Pancreas (tissue), 10 donors: ENCODE data around the gene LGR6. TPM values are rescaled to one million over a fixed set of nuclear protein-coding genes. Genes with fewer than 3 reads are reported as not detected.

ENCODE experiments used
- ATAC-seq, 4 donors: fragments of 200-7000 bp; cut with Tn5 transposase; one replicate each; pipeline versions ENCODE4 v1.8.0 to v1.9.1; 2020; ENCODE audit warnings: mild to moderate bottlenecking in 4 of 4, moderate library complexity in 4 of 4
- DNase-seq, 6 donors: peaks; one replicate each; pipeline ENCODE4 v3.0.0-alpha.2; 2020
- FAIRE-seq: peaks from 2 replicates; lab custom pipeline; 2012; peaks lifted over from hg19 to GRCh38; lab: Jason Lieb, UNC
- H3K27ac ChIP-seq, 4 donors: fragments of 200-600 bp; sonication (generic); 1 replicate in 3 of 4; 2 replicates in 1 of 4; pipeline versions ENCODE4 v1.5.0 to v1.8.0; 2020
- H3K27me3 ChIP-seq, 4 donors: fragments of 200-600 bp; one replicate each; pipeline ENCODE4 v1.8.0; 2021
- H3K36me3 ChIP-seq, 3 donors: fragments of 200-600 bp; sonication (generic) in 1 of 3; one replicate each; pipeline versions ENCODE4 v1.5.0 to v1.8.0; 2020 to 2021
- H3K4me1 ChIP-seq, 3 donors: fragments of 200-600 bp; one replicate each; pipeline ENCODE4 v1.8.0; 2021
- H3K4me3 ChIP-seq, 4 donors: fragments of 200-600 bp; sonication (generic) in 2 of 4; one replicate each; pipeline versions ENCODE4 v1.5.0 to v1.8.0; 2020 to 2021
- H3K9me3 ChIP-seq, 4 donors: fragments of 200-600 bp; one replicate each; pipeline ENCODE4 v1.8.0; 2021
- CTCF ChIP-seq, 4 donors: fragments of 200-600 bp; sonication (generic) in 3 of 4; IDR thresholded peaks; one replicate each; pipeline versions ENCODE4 v1.5.0 to v1.8.0; 2021; ENCODE audit warnings: antibody characterized with exemption in 4 of 4
- WGBS, 2 donors: extraction: QIAGEN DNeasy Blood & Tissue Kit; methylation state at CpG; one replicate each; pipeline ENCODE4 v1.1.7; 2013; 5-methylcytosine and 5-hydroxymethylcytosine counted together
- intact Hi-C, 3 donors: fragments of 100-400 bp; cut with DNase I; formaldehyde crosslinking; loops; one replicate each; pipeline versions ENCODE4 v1.11.1 to v1.14.2; 2022
- polyA plus RNA-seq, 2 donors: library from polyadenylated mRNA; stranded (reverse); fragments of 200-250 nt; gene quantifications; one replicate each; pipeline ENCODE4 v1.2.3, GENCODE V29; 2013
- total RNA-seq, 6 donors: library from RNA; stranded (reverse); fragmentation: NEBNext Ultra II Directional in 4 of 6; extraction: Animal tissue kit (Norgen Biotek cat#: 25700) in 4 of 6; gene quantifications; one replicate each; pipeline versions ENCODE4 v1.2.1 to v1.2.4, GENCODE V29; 2021 to 2023
- donor health status: healthy with polysubstance abuse.
- donor health status: DM: no; HTN: no; CAD: no; lungs with moderate emphysema.
- donor health status: DM: no; HTN: no; CAD: no.
- donor health status: control.
- donor health status: control.
- donor health status: Bipolar disorder and iron deficiency.
- donor health status: DM: yes; HTN: yes; CAD: no.
- donor health status: DM: no; HTN: no; CAD: no.
- donor health status: DM: no; HTN: no; CAD: no.
- donor health status: DM: yes; HTN: yes; CAD: no.

The LGR6 gene
- total and polyA plus RNA-seq, 8 donors, result 0.06 to 0.47 (median 0.15) TPM; not detected in 3

- DNase-seq, result no peak
- H3K36me3 ChIP-seq, result no peaks in the 10 kb centered on the region
- no peak for TF ChIP-seq CTCF (IDR thresholded peaks at IDR 0.05)
- intact Hi-C loops, result no loop called here
- H3K4me3 ChIP-seq, result no peak overlapping the region
- H3K27me3 ChIP-seq, result no peaks in the 10 kb centered on the region
- no peak for FAIRE-seq
- H3K27ac ChIP-seq, result no peak overlapping the region
- no peaks in the 10 kb centered on the region for H3K9me3 ChIP-seq
- H3K4me1 ChIP-seq, result no peaks in the 10 kb centered on the region
- ATAC-seq, result no peak
- WGBS, 2 donors, result 88 to 90% methylated on average over 5 of the region's 5 CpGs
Measured at GRCh38 chr1:202268817-202269216, 75.2 kb downstream of the LGR6 start.

- intact Hi-C loops, result no loop called here
- H3K27ac ChIP-seq, result no peak overlapping the region
- H3K36me3 ChIP-seq, result no peaks in the 10 kb centered on the region
- no peak for TF ChIP-seq CTCF (IDR thresholded peaks at IDR 0.05)
- no peaks in the 10 kb centered on the region for H3K4me1 ChIP-seq
- no peak for ATAC-seq
- no peak overlapping the region for H3K4me3 ChIP-seq
- no peaks in the 10 kb centered on the region for H3K27me3 ChIP-seq
- no peak for FAIRE-seq
- no peak for DNase-seq
- H3K9me3 ChIP-seq, result no peaks in the 10 kb centered on the region
- 38 to 40% methylated on average over 8 of the region's 8 CpGs for WGBS, 2 donors
Measured at GRCh38 chr1:202270871-202271326, 77.3 kb downstream of the LGR6 start.

- Histone ChIP-seq H3K27ac (no peak overlapping the region), H3K4me1 (no peaks in the 10 kb centered on the region), H3K36me3 (no peaks in the 10 kb centered on the region), H3K4me3 (no peak overlapping the region), H3K9me3 (no peaks in the 10 kb centered on the region), H3K27me3 (no peaks in the 10 kb centered on the region)
- FAIRE-seq, result no peak
- intact Hi-C loops, result no loop called here
- no peak for DNase-seq
- no peak for ATAC-seq
- no peak for TF ChIP-seq CTCF (IDR thresholded peaks at IDR 0.05)
- 81 to 83% methylated on average over 8 of the region's 8 CpGs for WGBS, 2 donors
Measured at GRCh38 chr1:202272103-202272845, 78.7 kb downstream of the LGR6 start.

- 54 to 57% methylated on average over 1 of the region's 1 CpG for WGBS, 2 donors
- H3K36me3 ChIP-seq, result no peaks in the 10 kb centered on the region
- H3K27ac ChIP-seq, result no peak overlapping the region
- no peaks in the 10 kb centered on the region for H3K4me1 ChIP-seq
- ATAC-seq (peak in 1 of 4 donors; percentile 41), FAIRE-seq (no peak), DNase-seq (no peak)
- H3K9me3 ChIP-seq, result no peaks in the 10 kb centered on the region
- H3K27me3 ChIP-seq, result no peaks in the 10 kb centered on the region
- no peak for TF ChIP-seq CTCF (IDR thresholded peaks at IDR 0.05)
- intact Hi-C loops, result no loop called here
- H3K4me3 ChIP-seq, result no peak overlapping the region
Measured at GRCh38 chr1:202274611-202275010, 81.0 kb downstream of the LGR6 start.

GRCh38 chr1:202275061-202275770 is 81.6 kb downstream of the LGR6 start:
- Histone ChIP-seq H3K27me3 (no peaks in the 10 kb centered on the region), H3K4me1 (no peaks in the 10 kb centered on the region), H3K36me3 (no peaks in the 10 kb centered on the region), H3K27ac (no peak overlapping the region), H3K4me3 (no peak overlapping the region), H3K9me3 (no peaks in the 10 kb centered on the region)
- TF ChIP-seq CTCF (IDR thresholded peaks at IDR 0.05), result no peak
- DNase-seq (no peak), ATAC-seq (no peak), FAIRE-seq (no peak)
- WGBS, 2 donors, result 85 to 90% methylated on average over 3 of the region's 3 CpGs
- intact Hi-C loops, result no loop called here
